Gastroesophageal sphincter (tissue), 3 donors: ENCODE measurements around the gene GIPC3.

ENCODE experiments used
- EP300 ChIP-seq: sonication (generic); formaldehyde crosslinking; IDR thresholded peaks from one replicate; pipeline ENCODE4 v1.6.1; 2017; ENCODE audit warnings: antibody characterized with exemption, mild to moderate bottlenecking
- POLR2A ChIP-seq, 2 donors: fragments of 450-650 bp; IDR thresholded peaks; one replicate each; pipeline ENCODE4 v1.6.1; 2017; ENCODE audit warnings: antibody characterized with exemption in 2 of 2, mild to moderate bottlenecking in 2 of 2, moderate library complexity in 1 of 2
- POLR2AphosphoS5 ChIP-seq: sonication (generic); formaldehyde crosslinking; IDR thresholded peaks from one replicate; pipeline ENCODE4 v1.6.1; 2017; ENCODE audit warnings: antibody characterized with exemption
- TF ChIP-seq, protein P1 (sequence below), 4 experiments: fragments of 200-600 bp in 2 of 4; fragments of 450-650 bp in 2 of 4; sonication (generic) in 1 of 4; IDR thresholded peaks; one replicate each; pipeline ENCODE4 v1.5.1; 2017 to 2019; ENCODE audit warnings: antibody characterized with exemption in 4 of 4, mild to moderate bottlenecking in 2 of 4, moderate library complexity in 2 of 4

DNA sequence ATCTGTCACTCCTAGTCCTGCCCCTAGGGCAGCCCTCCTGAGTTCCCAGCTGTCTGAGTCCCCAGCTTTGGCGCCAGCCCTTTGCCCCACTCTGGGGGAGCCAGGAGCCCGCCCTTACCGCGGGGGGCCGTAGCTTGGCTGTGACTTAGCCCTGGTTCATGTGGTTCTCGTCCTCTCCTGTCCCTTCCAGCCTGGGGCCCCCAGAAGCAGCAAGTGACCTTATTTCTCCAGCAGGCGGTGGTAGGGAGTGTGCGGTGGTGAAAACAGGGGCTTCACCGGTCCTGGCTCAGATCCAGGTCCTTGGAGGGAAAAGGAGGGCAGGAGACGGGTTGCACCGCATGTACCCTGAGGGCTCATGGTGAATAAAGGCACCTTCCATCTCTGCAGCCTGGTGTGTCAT lies 7.9 kb downstream of the GIPC3 start:
- TF ChIP-seq POLR2AphosphoS5, result no peak
- TF ChIP-seq, protein P1, sequence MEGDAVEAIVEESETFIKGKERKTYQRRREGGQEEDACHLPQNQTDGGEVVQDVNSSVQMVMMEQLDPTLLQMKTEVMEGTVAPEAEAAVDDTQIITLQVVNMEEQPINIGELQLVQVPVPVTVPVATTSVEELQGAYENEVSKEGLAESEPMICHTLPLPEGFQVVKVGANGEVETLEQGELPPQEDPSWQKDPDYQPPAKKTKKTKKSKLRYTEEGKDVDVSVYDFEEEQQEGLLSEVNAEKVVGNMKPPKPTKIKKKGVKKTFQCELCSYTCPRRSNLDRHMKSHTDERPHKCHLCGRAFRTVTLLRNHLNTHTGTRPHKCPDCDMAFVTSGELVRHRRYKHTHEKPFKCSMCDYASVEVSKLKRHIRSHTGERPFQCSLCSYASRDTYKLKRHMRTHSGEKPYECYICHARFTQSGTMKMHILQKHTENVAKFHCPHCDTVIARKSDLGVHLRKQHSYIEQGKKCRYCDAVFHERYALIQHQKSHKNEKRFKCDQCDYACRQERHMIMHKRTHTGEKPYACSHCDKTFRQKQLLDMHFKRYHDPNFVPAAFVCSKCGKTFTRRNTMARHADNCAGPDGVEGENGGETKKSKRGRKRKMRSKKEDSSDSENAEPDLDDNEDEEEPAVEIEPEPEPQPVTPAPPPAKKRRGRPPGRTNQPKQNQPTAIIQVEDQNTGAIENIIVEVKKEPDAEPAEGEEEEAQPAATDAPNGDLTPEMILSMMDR (IDR thresholded peaks at IDR 0.05), result no peak
- TF ChIP-seq POLR2A (IDR thresholded peaks at IDR 0.05), result no peak
- no peak for TF ChIP-seq EP300
